AG09319 (cell line): Measurements from ENCODE around the gene GRIN2B.

Experiments used
- DNase-seq: peaks from one replicate; pipeline ENCODE4 v3.0.0-alpha.2; 2010; ENCODE audit warnings: low read depth; ENCODE audit errors: extremely low read depth
- CTCF ChIP-seq: IDR thresholded peaks from 2 replicates; pipeline ENCODE4 v1.5.1; 2011; ENCODE audit warnings: low read depth, mild to moderate bottlenecking, inconsistent platforms, low read length, moderate library complexity

Gene GRIN2B

GRCh38 chr12:13945641-13946040, 35.8 kb downstream of the GRIN2B start:
- TF ChIP-seq CTCF: no peak
- no peak for DNase-seq

GRCh38 chr12:13945236-13945635, 36.2 kb downstream of the GRIN2B start:
- DNase-seq: no peak
- TF ChIP-seq CTCF: no peak

GRCh38 chr12:13942826-13943225, 38.6 kb downstream of the GRIN2B start:
- TF ChIP-seq CTCF: no peak
- no peak for DNase-seq

GRCh38 chr12:13941258-13942249, 39.8 kb downstream of the GRIN2B start:
- no peak for TF ChIP-seq CTCF
- no peak for DNase-seq

- TF ChIP-seq CTCF: no peak
- no peak for DNase-seq
These were observed 41.0 kb downstream of the GRIN2B start for GRCh38 chr12:13940335-13940865.

GRCh38 chr12:13937735-13938134, 43.7 kb downstream of the GRIN2B start:
- no peak for TF ChIP-seq CTCF
- DNase-seq: no peak

- TF ChIP-seq CTCF: no peak
- DNase-seq: no peak
These were observed 46.2 kb downstream of the GRIN2B start for GRCh38 chr12:13935169-13935568.
